BE2C (cell line): ENCODE measurements around the gene ATAD1.

Experiments used
- DNase-seq: peaks from one replicate; pipeline ENCODE4 v3.0.0-alpha.2; 2020
- H3K27me3 ChIP-seq: fragments of 250-450 bp; sonication (Bioruptor Pico); 2 replicates; pipeline ENCODE4 v1.5.1; 2020; ENCODE audit warnings: mild to moderate bottlenecking
- H3K36me3 ChIP-seq: fragments of 250-450 bp; sonication (Bioruptor Pico); 2 replicates; pipeline ENCODE4 v1.5.1; 2020; ENCODE audit warnings: mild to moderate bottlenecking
- H3K4me1 ChIP-seq: fragments of 250-450 bp; sonication (Bioruptor Pico); 2 replicates; pipeline ENCODE4 v1.5.1; 2020
- H3K4me3 ChIP-seq: 2 replicates; pipeline ENCODE4 v1.5.1; 2011; ENCODE audit warnings: low read depth, low read length
- H3K9me3 ChIP-seq: fragments of 250-450 bp; sonication (Bioruptor Pico); 2 replicates; pipeline ENCODE4 v1.5.1; 2020
- CTCF ChIP-seq: IDR thresholded peaks from 2 replicates; pipeline ENCODE4 v1.5.1; 2012; ENCODE audit warnings: mild to moderate bottlenecking, low read depth, low read length

The ATAD1 gene

DNA sequence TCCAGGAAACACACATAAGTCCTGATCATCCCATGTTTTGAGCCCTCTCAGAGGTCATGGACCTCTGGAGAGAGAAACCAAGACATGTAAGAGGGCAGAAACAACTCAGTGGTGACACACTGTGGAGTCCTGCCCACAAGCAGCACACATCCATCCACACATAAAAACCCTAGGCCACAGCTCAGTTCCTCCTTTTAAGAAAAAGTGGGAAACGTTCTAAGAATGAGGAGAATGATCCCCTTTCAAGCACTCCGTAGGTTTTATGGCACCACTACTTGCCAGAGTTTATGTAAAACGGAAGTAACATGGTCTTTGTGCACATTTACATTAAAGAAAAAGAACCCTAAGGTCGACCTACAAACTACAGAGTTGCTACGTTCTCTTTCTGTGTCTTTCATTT lies 19.9 kb downstream of the ATAD1 start:
- peaks cover 37% of the 10 kb centered on the region for H3K36me3 ChIP-seq

GRCh38 chr10:87794285-87794684 lies 23.7 kb downstream of the ATAD1 start:
- no peak overlapping the region for H3K4me3 ChIP-seq
- no peak for TF ChIP-seq CTCF
- H3K4me1 ChIP-seq: no peaks in the 10 kb centered on the region
- peaks cover 37% of the 10 kb centered on the region for H3K36me3 ChIP-seq
- H3K27me3 ChIP-seq: no peaks in the 10 kb centered on the region
- no peak for DNase-seq
- no peaks in the 10 kb centered on the region for H3K9me3 ChIP-seq

More for the DNA sequence above, 19.9 kb downstream of the ATAD1 start:
- Histone ChIP-seq H3K27me3 (no peaks in the 10 kb centered on the region), H3K4me3 (no peak overlapping the region), H3K9me3 (no peaks in the 10 kb centered on the region), H3K4me1 (no peaks in the 10 kb centered on the region)
- TF ChIP-seq CTCF: no peak
- DNase-seq: no peak

DNA sequence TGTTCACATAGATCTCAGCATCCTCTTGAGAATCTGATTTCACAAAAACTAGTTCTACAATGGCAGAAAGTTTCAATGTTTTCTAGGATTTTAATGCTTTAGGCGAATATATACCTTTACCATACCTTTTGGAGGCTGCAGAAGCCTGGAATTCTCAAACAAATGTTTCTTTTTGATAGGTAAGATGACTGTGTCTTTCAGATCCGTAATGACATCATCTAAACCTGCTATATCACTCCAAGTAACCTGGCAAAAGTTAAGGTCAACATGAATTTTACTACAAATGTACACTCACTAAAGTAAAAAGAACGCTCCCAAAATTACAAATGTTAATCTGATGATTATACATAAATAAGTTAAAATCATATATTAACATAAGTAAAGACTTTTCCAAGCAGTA lies 27.8 kb downstream of the ATAD1 start:
- H3K9me3 ChIP-seq: no peaks in the 10 kb centered on the region
- H3K27me3 ChIP-seq: no peaks in the 10 kb centered on the region
- TF ChIP-seq CTCF: no peak
- no peak overlapping the region for H3K4me3 ChIP-seq
- H3K36me3 ChIP-seq: peaks cover 42% of the 10 kb centered on the region
- no peak for DNase-seq
- no peaks in the 10 kb centered on the region for H3K4me1 ChIP-seq

GRCh38 chr10:87786421-87786820 lies 31.6 kb downstream of the ATAD1 start:
- Histone ChIP-seq H3K36me3 (peaks cover 42% of the 10 kb centered on the region), H3K27me3 (no peaks in the 10 kb centered on the region), H3K9me3 (no peaks in the 10 kb centered on the region), H3K4me3 (no peak overlapping the region), H3K4me1 (no peaks in the 10 kb centered on the region)
- no peak for TF ChIP-seq CTCF
- no peak for DNase-seq

DNA sequence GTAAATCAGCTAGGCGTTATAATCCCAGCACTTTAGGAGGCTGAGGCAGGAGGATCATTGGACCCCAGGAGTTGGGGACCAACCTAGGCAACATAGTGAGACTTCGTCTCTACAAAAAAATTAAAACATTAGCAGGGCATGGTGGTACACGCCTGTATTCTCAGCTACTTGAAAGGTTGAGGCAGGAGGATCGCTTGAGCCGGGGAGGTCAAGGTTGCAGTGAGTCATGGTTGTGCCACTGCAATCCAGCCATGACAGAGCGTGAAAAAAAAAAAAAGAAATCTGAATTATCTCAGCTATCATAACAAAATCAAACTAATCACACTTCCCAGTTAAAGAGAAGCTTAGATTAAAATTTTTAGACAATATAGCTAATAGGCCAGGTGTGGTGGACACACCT lies 35.3 kb downstream of the ATAD1 start:
- TF ChIP-seq CTCF: no peak
- H3K4me1 ChIP-seq: no peaks in the 10 kb centered on the region
- peaks cover 27% of the 10 kb centered on the region for H3K36me3 ChIP-seq
- no peaks in the 10 kb centered on the region for H3K27me3 ChIP-seq
- H3K9me3 ChIP-seq: no peaks in the 10 kb centered on the region
- no peak overlapping the region for H3K4me3 ChIP-seq
- no peak for DNase-seq

DNA sequence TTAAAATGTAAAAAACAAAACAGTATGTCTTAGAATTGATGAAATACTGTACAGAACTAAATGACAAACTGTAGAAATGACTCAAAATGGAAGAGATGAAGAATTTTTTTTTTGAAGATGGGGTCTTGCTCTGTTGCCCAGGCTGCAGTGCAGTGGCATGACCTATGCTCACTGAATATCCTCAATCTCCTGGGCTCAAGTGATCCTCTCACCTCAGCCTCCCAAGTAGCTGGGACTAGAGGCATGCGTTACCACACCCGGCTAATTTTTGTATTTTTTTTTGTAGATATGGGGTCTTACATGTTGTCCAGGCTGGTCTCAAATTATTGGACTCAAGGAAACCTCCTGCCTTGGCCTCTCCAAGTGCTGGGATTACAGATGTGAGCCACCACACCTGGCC lies 36.5 kb downstream of the ATAD1 start:
- no peak for DNase-seq
- Histone ChIP-seq H3K9me3 (no peaks in the 10 kb centered on the region), H3K4me1 (no peaks in the 10 kb centered on the region), H3K4me3 (no peak overlapping the region), H3K36me3 (peaks cover 28% of the 10 kb centered on the region), H3K27me3 (no peaks in the 10 kb centered on the region)
- TF ChIP-seq CTCF: no peak
